T-helper 2 cell (primary cell): Measurements from ENCODE around the gene ZNF79.

ENCODE experiments used
- DNase-seq, 5 experiments: peaks; one replicate each; pipeline versions ENCODE4 v3.0.0 to v3.0.0-alpha.2; 2012 to 2022

Gene ZNF79

DNA sequence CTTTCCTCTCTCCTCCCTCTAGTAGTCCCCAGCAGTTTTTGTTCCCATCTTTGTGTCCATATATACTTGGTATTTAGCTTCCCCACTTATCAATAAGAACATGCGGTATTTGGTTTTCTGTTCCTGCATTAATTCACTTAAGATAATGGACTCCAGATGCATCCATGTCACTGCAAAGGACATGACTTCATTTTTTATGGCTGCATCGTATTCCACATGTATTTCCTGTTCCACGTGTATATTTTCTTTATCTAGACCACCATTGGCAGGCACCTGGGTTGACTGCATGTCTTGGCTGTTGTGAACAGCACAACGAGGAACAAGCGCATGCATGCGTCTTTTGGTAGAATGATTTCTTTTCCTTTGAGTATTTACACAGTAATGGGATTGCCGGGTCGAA lies 6.2 kb downstream of the ZNF79 start:
- DNase-seq, result no peak

GRCh38 chr9:127437497-127438264 lies 13.5 kb downstream of the ZNF79 start:
- peak in 2 of 5 experiments; percentile 59 to 84 for DNase-seq

DNA sequence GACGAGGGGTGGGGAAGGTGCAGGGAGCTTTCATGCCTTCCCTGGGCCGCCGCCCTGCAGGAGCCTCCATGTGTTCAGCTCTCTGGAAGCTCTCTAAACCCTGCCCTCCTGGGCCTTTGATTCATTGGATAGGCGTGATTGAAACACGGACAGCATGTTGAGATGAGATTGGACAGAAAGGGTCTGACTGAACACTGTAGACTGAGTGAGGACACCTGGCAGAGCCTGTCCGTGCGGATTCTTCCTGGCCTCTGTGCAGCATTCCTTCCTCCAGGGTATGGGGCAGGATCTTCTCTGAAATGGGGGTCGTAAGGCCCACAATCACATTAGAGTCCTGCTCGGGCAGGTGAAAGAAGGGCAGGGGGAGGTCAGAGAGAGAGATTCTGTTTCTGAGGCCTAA lies 14.2 kb downstream of the ZNF79 start:
- no peak for DNase-seq

GRCh38 chr9:127444283-127444920 lies 20.2 kb downstream of the ZNF79 start:
- DNase-seq, result no peak

DNA sequence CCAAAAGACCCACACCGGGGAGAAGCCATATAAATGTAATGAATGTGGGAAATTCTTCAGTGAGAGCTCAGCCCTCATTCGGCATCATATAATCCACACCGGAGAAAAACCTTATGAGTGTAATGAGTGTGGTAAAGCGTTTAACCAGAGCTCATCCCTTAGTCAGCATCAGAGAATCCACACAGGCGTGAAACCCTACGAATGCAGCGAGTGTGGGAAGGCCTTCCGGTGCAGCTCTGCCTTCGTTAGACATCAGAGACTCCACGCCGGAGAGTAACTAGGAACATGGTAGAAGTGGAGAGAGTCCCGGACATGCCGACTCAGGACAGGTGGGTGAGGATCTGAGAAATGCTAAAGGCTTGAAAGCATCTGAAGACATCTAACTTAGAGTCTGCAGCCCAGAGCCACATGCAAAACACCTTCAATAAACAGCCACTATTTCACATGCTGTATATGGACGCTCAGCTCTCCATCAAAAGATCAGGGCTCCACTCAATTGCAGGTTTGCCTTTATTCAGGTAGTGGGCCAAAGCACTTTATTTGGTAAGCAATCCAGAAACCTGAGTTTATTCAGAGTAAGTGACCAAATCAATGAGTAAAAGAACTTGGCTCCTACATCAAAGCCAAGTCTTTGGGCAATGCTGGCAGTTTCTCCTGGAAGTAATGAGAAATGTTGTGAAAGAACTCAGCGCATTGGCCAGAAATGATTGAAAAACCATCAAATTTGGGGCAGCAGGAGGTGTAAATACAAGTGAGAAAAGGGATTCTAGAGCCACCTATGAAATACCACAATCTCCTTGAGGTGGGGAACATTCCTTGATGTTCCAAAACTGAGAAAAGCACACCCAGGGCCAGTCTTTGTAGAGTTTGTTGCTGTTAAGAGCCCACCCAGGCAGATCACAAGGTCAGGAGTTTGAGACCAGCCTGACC lies 21.0 kb downstream of the ZNF79 start:
- DNase-seq, result no peak

GRCh38 chr9:127445851-127446712 lies 21.9 kb downstream of the ZNF79 start:
- no peak for DNase-seq

DNA sequence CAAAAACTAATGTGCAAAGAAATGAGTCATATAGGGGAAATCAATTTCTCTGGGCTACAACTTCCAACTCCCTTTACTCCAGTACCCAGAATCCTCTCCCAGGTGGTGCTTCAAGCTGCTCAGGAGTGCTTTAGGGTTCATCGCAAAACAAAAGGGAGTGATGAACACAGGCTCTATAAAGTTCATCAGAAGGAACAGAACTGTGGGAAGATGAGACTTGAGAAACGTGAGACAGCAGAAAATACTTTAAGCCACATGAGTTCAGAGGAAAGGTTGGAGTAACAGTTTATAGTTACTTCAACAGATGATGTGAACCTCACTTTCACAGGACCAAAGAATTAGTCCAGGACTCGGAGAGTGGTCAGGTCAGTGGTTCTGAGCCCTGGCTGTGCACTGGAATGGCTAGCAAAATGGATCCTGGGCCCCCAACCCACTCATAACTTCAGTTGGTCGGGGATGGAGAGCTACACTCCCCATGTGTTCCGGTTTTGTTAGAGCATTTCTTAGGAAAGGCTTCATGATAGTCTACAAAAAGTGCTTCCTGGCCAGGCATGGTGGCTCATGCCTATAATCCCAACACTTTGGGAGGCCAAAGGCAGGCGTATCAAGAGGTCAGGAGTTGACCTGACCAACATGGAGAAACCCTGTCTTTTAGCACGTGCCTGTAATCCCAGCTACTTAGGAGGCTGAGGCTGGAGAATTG lies 22.7 kb downstream of the ZNF79 start:
- no peak for DNase-seq

DNA sequence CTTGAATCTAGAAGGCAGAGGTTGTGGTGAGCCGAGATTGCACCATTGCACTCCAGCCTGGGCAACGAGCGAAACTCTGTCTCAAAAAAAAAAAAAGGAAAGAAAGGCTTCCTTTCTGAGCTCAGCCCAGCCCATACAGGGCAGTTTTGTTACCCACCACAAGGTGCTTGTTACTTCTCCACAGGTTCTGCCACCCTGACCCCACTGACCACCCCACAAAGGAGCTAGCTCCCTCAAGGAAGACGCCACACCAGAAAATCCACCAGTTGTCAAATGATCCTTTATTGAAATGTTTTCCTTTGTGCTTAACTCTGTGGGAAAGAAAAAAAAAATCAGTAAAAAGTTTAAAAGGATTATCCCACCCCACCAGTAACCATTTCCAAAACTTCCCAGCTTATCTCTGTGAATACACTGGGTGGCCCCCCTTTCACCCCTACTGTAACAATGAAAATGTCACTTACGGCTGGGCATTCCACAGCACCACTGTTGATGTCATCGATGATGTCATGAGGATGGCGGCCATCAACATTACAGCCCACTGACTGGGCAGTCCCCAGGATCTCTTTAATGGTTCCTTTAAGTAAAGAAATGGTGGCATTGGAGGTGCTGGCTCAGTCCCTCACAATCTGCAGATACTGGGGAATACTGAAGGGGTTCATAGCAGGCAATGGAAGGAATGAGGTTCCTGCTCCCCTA lies 23.4 kb downstream of the ZNF79 start:
- no peak for DNase-seq

- DNase-seq, result peak in 1 of 5 experiments; percentile 9
Observed at GRCh38 chr9:127448112-127448805, 24.1 kb downstream of the ZNF79 start.

DNA sequence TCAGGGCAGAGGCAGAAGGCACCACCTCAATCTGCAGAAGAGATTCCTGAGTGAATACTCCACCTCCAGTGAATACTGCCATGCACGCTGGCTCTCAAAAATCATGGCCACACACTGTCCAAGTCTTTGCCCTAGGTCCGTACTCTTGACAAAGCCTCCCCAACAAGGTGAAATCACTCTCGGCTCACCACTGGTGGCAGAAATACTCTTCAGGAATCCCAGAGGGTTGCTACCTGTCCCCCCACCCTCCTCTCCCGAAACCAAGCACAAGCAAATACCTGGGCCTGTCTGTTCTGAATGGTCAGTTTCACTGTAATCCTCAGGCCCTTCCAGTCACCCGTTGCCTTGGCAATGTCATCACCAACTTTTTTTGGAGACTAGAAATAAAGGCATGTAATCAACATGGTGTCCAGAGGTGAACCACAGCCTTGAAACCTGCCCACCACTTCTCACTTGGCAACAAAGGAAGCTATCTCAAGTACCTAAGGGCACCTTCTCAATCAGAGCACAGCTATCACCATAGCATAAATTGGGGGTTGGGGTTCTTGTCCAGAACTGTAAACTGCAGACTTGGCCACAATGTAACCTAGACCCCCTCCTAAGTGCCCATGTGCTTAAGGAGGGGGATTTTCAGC lies 25.3 kb downstream of the ZNF79 start:
- peak in 1 of 5 experiments; percentile 51 for DNase-seq

DNA sequence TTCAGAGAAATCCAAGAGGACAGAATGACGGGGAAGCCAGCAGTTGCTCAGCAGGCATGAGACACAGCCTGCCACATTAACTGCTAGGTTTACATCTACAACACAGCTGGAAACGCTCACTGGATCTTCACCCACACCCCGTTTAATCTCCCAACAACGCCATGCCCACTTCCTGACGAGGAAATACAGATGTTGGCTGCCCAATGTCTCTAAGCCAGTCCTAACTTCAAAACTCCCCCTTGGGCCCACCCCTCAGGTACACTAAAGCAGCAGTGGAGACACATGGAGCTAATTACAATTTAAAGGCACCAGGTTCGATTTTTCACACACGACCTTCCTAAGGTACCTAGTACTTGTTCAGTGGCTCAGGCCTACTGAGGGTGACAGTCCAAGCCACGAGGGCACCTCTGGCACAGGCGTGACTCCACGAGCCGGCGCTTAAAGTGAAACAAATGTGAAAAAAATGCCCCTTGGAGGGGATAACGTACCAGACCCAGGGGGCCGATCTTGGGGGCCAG lies 26.1 kb downstream of the ZNF79 start:
- no peak for DNase-seq

DNA sequence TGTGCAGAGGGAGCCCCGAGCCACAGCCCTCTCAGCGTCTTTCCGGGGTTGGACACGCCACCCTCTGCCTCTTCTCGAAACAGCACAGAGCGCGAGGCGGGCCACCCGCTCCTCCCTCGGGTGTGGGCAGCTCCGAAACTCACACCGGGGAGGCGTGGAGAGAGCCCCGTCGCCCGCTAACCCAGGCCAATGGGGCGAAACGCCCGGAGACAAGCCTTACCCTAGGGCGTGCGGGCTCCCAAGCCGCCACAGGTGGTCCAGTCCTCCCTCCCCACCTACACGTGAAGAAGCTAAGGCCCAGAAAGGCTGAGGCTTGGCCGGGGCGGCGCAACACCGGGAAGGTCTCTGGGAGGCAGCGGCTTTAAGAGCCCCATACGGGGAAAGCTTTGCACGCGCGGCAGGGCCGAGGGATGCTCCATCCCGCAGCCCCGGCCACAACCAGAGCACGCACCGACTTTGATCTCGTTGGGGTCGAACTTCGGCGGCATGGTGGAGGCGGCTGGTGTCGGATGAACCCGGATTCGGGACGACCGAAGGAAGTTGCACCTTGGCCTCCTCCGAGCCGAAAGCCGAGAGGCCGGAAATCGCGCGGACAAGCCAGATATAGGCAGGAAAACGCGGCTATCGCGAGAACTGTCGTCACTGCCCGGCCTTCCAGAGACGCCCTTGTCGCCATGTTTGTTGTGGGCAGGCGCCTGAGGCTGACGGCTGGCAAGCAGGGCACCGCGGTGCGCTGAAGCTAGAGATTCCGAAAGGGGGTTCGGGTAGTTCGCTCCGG lies 26.8 kb downstream of the ZNF79 start, which contains the start of the genes LRSAM1 and RPL12:
TSS of gene LRSAM1 (plus strand) at position 681 of the 778 bp plus-strand sequence. CDS start 3,018 bp downstream, outside the sequence.
TSS of gene RPL12 (minus strand) at position 577 of the 778 bp plus-strand sequence. CDS start at position 488, 89 bp downstream.
- peak; percentile 94 to 98 (median 97) for DNase-seq

- no peak for DNase-seq
Observed at GRCh38 chr9:127451608-127451857, 27.4 kb downstream of the ZNF79 start.

DNA sequence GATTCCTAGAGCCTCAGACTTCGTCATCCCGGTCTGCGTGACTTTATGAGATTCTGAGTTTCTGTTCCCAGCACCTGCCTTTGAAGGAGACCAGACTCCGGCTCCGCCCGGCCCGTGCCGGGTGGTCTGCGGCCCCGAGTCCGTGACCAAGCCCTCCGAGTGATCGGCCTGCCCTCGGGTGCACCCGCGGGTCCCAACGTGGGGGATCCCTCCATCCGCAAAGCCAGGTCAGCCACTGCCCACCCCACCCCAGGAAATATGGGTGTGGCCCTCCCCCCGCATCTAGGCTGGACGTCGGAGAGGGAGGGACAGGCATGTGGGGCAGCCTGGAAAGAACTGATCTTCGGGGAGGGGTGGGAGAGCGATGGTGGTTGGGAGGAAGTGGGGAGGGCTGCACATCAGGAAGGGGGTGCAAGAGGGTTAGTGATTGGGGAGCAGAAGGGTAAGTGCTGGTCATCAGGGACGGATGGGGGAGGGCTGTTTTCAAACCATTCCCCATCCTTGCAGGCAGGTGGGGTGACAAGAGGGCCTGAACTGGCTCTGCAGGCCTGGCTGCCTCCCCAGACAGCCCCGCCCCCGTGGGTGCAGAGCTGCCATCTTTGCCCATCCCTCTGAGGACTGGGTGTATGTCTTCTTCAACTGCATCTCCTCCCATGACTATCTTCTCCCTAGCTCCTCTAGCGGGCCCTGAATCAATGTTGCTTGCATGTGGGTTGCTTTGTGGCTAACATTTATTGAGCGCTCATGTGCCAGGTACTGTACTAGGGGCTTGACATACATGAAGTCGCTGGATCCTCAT lies 27.9 kb downstream of the ZNF79 start:
- peak in 4 of 5 experiments; percentile 20 to 81 (median 31) for DNase-seq

- no peak for DNase-seq
Observed at GRCh38 chr9:127452691-127453090, 28.5 kb downstream of the ZNF79 start.

GRCh38 chr9:127455324-127455992 lies 31.3 kb downstream of the ZNF79 start:
- DNase-seq, result peak in 1 of 5 experiments; percentile 29
